Measurements from ENCODE around the gene SEC22C.
"Not testable (repeated sequence)": the region's sequence is repeated elsewhere in the genome, so short reads cannot be mapped to it uniquely, and the experiment has no call there.

SEC22C gene

GRCh38 chr3:42581709-42582473 is at the start of gene SEC22C:
Gene SEC22C (minus strand): TSS chr3:42581967. CDS start chr3:42569046, 12,921 bp downstream.
- DNase-seq: peak; percentile 96

DNA sequence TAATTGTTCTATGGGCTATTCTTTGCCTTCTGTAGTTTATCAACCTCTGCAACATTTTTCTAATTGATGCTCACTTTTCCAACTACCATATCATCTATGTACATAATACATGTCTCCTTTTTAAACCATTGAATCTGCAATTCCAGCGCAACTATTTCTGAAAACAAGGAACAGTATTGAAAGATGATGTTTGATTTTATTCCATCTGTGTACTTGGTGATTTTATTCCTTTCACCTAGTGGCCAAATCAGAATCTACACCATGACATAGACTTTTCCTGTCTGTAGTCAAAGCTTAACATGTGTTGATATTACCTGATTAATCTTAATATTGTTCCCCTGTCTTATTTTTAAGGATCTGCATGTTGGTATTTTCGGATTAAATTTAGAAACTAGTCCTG is 31.7 kb upstream of the SEC22C start:
- DNase-seq: no peak

GRCh38 chr3:42612928-42613327 is 31.2 kb upstream of the SEC22C start:
- no peak for DNase-seq

GRCh38 chr3:42612217-42612616 is 30.4 kb upstream of the SEC22C start:
- no peak for DNase-seq

DNA sequence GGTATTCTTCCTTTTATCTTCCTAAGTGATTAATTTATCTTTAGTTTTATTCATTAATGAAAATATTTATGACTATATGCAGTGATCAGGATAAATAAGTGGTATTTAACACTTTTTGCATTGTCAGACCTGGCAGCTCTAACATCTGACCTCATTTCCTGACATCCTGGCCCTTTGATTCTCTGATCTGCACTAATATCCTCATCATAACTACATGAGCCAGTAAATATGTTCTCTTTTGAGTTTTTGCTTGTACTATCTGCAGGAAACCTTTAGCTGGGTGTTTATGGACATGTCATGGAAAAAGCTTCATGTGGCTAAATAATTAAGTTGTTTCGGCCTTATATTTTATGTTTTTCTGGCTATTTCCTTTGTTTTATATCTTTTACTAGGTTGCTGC is 29.2 kb upstream of the SEC22C start:
- no peak for DNase-seq

DNA sequence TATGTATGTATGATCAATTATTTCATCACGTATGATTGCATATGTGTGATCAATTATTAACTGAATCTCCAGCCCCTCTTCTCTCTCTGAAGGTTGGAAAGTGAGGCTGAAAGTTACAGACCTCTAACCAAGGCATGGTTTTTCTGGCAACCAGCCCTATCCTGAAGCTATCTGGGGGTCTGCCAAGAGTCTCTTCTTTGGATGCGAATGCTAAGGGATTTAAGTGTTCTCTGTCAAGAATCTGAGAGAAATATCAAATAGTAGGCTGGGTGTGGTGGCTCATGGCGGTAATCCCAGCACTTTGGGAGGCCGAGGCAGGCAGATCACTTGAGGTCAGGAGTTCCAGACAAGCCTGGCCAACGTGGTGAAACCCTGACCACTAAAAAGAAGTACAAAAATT is 26.8 kb upstream of the SEC22C start:
- DNase-seq: no peak

DNA sequence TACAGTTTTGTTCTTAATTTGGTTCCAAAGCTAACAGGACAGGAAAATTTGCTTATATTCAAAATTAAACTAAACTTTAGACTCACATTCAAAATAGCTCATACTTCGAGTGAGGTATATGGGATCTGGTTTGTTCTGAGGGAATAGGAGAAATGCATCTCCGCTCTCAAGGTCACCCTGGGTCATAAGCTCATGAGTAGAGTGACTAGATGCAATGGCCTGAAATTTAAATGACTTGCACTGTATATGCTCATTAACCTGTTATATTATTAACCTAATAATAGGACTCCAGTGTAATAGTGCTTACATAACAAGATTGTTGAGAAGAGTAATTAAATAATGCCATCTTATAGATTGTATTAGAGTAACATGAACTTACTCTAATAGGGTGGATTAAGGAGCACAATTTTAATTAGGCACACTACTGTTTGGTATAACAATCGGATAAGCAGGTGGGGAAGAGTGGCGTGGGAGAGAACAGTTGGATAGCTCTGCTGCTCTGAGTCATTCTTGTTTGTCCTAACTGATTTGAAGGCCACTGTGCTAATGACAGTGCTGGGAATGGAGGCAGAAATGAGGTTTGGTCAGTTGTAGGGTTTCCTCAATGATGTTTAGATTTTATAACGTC is 23.9 kb upstream of the SEC22C start:
- no peak for DNase-seq

GRCh38 chr3:42602961-42603360 is 21.2 kb upstream of the SEC22C start:
- DNase-seq: no peak

GRCh38 chr3:42601896-42602581 is 20.3 kb upstream of the SEC22C start:
- no peak for DNase-seq

GRCh38 chr3:42600958-42601675 is 19.4 kb upstream of the SEC22C start:
- peak; percentile 63 for DNase-seq

GRCh38 chr3:42600111-42600957 is 18.6 kb upstream of the SEC22C start, which contains the start of gene NKTR:
Gene NKTR (plus strand): TSS chr3:42600686. CDS start chr3:42601007, 321 bp downstream.
- DNase-seq: peak; percentile 99

GRCh38 chr3:42597098-42597497 is 15.3 kb upstream of the SEC22C start:
- DNase-seq: not testable (repeated sequence)

GRCh38 chr3:42595682-42596081 is 13.9 kb upstream of the SEC22C start:
- DNase-seq: no peak

DNA sequence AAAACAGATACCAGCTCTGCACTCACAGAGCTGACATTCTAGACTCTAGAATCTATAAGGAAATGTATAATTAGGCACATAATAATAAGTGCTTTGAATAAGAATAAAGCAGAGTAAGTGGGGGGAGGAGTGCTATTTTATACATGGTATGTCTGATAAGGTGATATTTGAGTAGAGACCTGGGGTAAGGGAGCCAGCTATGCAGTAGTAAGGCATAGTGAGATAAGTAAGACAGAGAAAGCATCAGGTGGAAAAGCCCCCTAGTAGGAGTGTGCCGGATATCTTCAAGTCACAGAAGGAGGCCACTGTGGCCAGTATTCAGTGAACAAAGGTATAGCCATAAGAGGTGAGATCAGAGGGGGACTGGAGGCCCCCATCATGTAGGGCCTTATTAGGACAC is 11.9 kb upstream of the SEC22C start:
- DNase-seq: no peak

DNA sequence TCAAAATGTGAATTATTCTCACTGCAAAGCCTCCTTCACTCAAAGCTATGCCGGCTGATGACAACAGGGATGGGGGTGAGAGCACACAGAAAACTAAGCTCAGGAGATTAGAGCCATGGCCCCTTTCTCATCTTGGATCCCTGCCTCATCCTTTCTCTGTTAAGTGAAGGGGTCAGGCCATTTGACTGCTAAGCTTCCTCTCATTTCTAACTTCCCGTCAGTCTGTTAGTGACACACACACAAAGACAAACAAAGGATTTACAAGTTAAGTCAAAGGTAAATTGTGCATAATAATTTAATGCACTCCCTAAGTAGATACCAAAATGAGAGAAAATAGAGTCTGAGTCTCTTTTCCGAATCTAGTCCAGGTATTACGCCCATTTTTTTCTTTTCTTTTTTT is 10.0 kb upstream of the SEC22C start:
- DNase-seq: no peak

DNA sequence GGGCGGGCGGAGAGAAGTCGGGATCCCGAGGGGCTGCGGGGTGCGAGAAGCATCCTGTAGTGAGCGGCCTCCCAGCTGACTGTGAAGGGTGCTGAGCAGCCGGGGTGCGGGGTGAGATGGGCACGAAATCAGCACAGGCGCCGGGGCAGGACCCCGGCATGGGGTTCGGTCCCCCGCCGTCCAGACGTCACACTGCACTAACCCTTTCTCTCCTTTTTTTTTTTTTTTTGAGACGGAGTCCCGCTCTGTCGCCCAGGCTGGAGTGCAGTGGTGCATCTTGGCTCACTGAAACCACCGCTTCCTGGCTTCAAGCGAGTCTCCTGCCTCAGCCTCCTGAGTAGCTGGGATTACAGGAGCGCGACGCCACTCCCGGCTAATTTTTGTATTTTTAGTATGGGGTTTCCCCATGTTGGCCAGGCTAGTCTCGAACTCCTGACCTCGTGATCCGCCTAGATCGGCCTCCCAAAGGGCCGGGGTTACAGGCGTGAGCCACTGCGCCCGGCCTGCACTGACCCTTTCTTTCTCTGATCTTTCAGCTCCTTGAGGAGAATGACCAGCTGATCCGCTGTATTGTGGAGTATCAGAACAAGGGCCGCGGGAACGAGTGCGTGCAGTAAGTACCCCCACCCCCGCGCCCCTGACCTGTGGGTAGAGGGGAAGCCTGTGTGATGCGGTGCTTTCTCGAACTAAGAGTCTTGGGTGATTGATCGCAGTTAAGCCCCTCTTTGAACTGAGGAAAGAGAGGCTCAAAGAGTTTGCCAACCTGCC is 9.4 kb upstream of the SEC22C start:
- DNase-seq: peak; percentile 14

GRCh38 chr3:42589382-42590109 is 7.8 kb upstream of the SEC22C start:
- no peak for DNase-seq

GRCh38 chr3:42588625-42589024 is 6.9 kb upstream of the SEC22C start:
- no peak for DNase-seq

GRCh38 chr3:42582474-42583070 is 805 bp upstream of the SEC22C start:
- no peak for DNase-seq

GRCh38 chr3:42581400-42581708 is 413 bp downstream of the SEC22C start:
- no peak for DNase-seq
